IMR-90 (cell line): ENCODE results near the gene ZSWIM5. TPM values are rescaled to one million over a fixed set of nuclear protein-coding genes. Genes with fewer than 3 reads are reported as not detected.

ENCODE experiments used
- ATAC-seq: fragments of 200-7000 bp; cut with Tn5 transposase; 2 replicates; pipeline ENCODE4 v1.9.1; 2020; ENCODE audit warnings: low read depth, mild to moderate bottlenecking, moderate library complexity
- BruUV-seq: library from RNA; stranded (reverse); fragments of 400-500 nt; replicated peaks from 2 replicates; lab custom pipeline; 2021; lab: Mats Ljungman, UMichigan
- CTCF ChIA-PET: fragments of 300-600 bp; formaldehyde crosslinking; extraction: SDS; loops from one replicate; lab custom pipeline; 2021; ENCODE audit warnings: antibody characterized with exemption; lab: Yijun Ruan, JAX
- POLR2A ChIA-PET: fragments of 300-600 bp; sonication (Branson Sonifier 250); formaldehyde crosslinking; loops from one replicate; lab custom pipeline; 2022; ENCODE audit warnings: antibody characterized with exemption; ENCODE audit not compliant: unreplicated experiment; lab: Charles Lee
- DNase-seq: peaks from one replicate; pipeline ENCODE4 v3.0.0; 2013
- H2AFZ ChIP-seq: replicated peaks from 2 replicates; pipeline ENCODE3; 2013; ENCODE audit warnings: low read length, mild to moderate bottlenecking; ENCODE audit not compliant: poor library complexity
- H2AK5ac ChIP-seq: 2 replicates; pipeline ENCODE4 v1.6.1; 2013; ENCODE audit warnings: low read depth, low read length, inconsistent platforms
- H2AK9ac ChIP-seq: replicated peaks from 2 replicates; pipeline ENCODE3; 2013; ENCODE audit warnings: mild to moderate bottlenecking, low read depth, low read length, moderate library complexity; ENCODE audit not compliant: poor library complexity
- H2BK120ac ChIP-seq: 2 replicates; pipeline ENCODE4 v1.6.1; 2013; ENCODE audit warnings: low read depth, low read length, inconsistent platforms
- H2BK15ac ChIP-seq: 3 replicates; pipeline ENCODE4 v1.6.1; 2013; ENCODE audit warnings: low read depth, low read length, inconsistent platforms
- H2BK20ac ChIP-seq: 2 replicates; pipeline ENCODE4 v1.6.1; 2013; ENCODE audit warnings: low read depth, mild to moderate bottlenecking, inconsistent platforms, low read length, moderate library complexity
- H2BK5ac ChIP-seq: 2 replicates; pipeline ENCODE4 v1.6.1; 2013; ENCODE audit warnings: mild to moderate bottlenecking, low read depth, low read length, inconsistent platforms; ENCODE audit not compliant: poor library complexity, severe bottlenecking
- H3K14ac ChIP-seq: replicated peaks from 2 replicates; pipeline ENCODE4 v1.6.1; 2013; ENCODE audit warnings: low read depth, low read length, inconsistent platforms
- H3K18ac ChIP-seq: 2 replicates; pipeline ENCODE4 v1.6.1; 2013; ENCODE audit warnings: low read depth, low read length, control low read depth
- H3K23ac ChIP-seq: 2 replicates; pipeline ENCODE4 v1.6.1; 2013; ENCODE audit warnings: low read depth, low read length, inconsistent platforms
- H3K27ac ChIP-seq: 2 replicates; pipeline ENCODE4 v1.5.1; 2013; ENCODE audit warnings: mild to moderate bottlenecking, control low read depth, low read length; ENCODE audit not compliant: insufficient read depth
- H3K27me3 ChIP-seq: 2 replicates; pipeline ENCODE4 v1.6.1; 2013; ENCODE audit warnings: low read length; ENCODE audit not compliant: control insufficient read depth, insufficient read depth
- H3K36me3 ChIP-seq: 2 replicates; pipeline ENCODE4 v1.6.1; 2013; ENCODE audit warnings: low read length, mixed read lengths; ENCODE audit not compliant: control insufficient read depth, insufficient read depth
- H3K4ac ChIP-seq: 2 replicates; pipeline ENCODE4 v1.6.1; 2013; ENCODE audit warnings: low read depth, low read length, inconsistent platforms
- H3K4me1 ChIP-seq: 2 replicates; pipeline ENCODE4 v1.6.1; 2013; ENCODE audit warnings: low read length, mixed read lengths; ENCODE audit not compliant: control insufficient read depth, insufficient read depth
- H3K4me2 ChIP-seq: 2 replicates; pipeline ENCODE4 v1.6.1; 2013; ENCODE audit warnings: low read depth, mild to moderate bottlenecking, control low read depth, low read length, moderate library complexity
- H3K4me3 ChIP-seq: 2 replicates; pipeline ENCODE4 v1.5.1; 2013; ENCODE audit warnings: low read depth, mild to moderate bottlenecking, control low read depth, low read length, moderate library complexity; ENCODE audit not compliant: insufficient read depth
- H3K56ac ChIP-seq: 2 replicates; pipeline ENCODE4 v1.6.1; 2013; ENCODE audit warnings: low read length, inconsistent platforms; ENCODE audit not compliant: insufficient read depth; ENCODE audit errors: extremely low read depth
- H3K79me1 ChIP-seq, 2 experiments: 2 replicates each; pipeline ENCODE4 v1.6.1; 2013; ENCODE audit warnings: low read length in 2 of 2, inconsistent platforms in 1 of 2, low read depth in 1 of 2
- H3K9ac ChIP-seq: 2 replicates; pipeline ENCODE4 v1.6.1; 2013; ENCODE audit warnings: low read depth, low read length, control low read depth
- H3K9me1 ChIP-seq: 2 replicates; pipeline ENCODE4 v1.6.1; 2013; ENCODE audit warnings: low read length, inconsistent platforms; ENCODE audit not compliant: insufficient read depth
- H3K9me3 ChIP-seq: 2 replicates; pipeline ENCODE4 v1.6.1; 2013; ENCODE audit warnings: low read length; ENCODE audit not compliant: control insufficient read depth, insufficient read depth
- H4K20me1 ChIP-seq: 2 replicates; pipeline ENCODE4 v1.6.1; 2013; ENCODE audit warnings: low read length, inconsistent platforms; ENCODE audit not compliant: insufficient read depth
- H4K5ac ChIP-seq: 2 replicates; pipeline ENCODE4 v1.6.1; 2013; ENCODE audit warnings: mild to moderate bottlenecking, low read depth, low read length, control low read depth
- H4K8ac ChIP-seq, 2 experiments: 2 replicates each; pipeline ENCODE4 v1.6.1; 2013; ENCODE audit warnings: low read depth in 2 of 2, low read length in 2 of 2, control low read depth in 1 of 2, inconsistent platforms in 1 of 2
- H4K91ac ChIP-seq: 2 replicates; pipeline ENCODE4 v1.6.1; 2013; ENCODE audit warnings: low read depth, low read length, inconsistent platforms; ENCODE audit not compliant: insufficient read depth
- CEBPB ChIP-seq: IDR thresholded peaks from 2 replicates; pipeline ENCODE4 v1.6.1; 2012; ENCODE audit warnings: low read depth, low read length, improper control_type of control experiment
- CTCF ChIP-seq: conservative IDR thresholded peaks from 2 replicates; pipeline ENCODE4 v1.5.1; 2012; ENCODE audit warnings: mild to moderate bottlenecking, low read depth, low read length, improper control_type of control experiment
- ELK1 ChIP-seq: fragments of 150-350 bp; IDR thresholded peaks from 2 replicates; pipeline ENCODE4 v1.6.1; 2016; ENCODE audit warnings: low read depth, mild to moderate bottlenecking, low read length, moderate library complexity, borderline replicate concordance
- FOS ChIP-seq: fragments of 150-350 bp; IDR thresholded peaks from 2 replicates; pipeline ENCODE4 v1.6.1; 2016; ENCODE audit warnings: low read depth, low read length
- MAFK ChIP-seq: IDR thresholded peaks from 2 replicates; pipeline ENCODE4 v1.6.1; 2012; ENCODE audit warnings: low read depth, low read length, improper control_type of control experiment
- MAZ ChIP-seq: IDR thresholded peaks from 2 replicates; pipeline ENCODE4 v1.6.1; 2012; ENCODE audit warnings: low read depth, mild to moderate bottlenecking, low read length, improper control_type of control experiment, moderate library complexity, borderline replicate concordance
- NFE2L2 ChIP-seq: fragments of 150-350 bp; IDR thresholded peaks from 2 replicates; pipeline ENCODE4 v1.6.1; 2016; ENCODE audit warnings: low read depth, mild to moderate bottlenecking, low read length
- POLR2A ChIP-seq: IDR thresholded peaks from 2 replicates; pipeline ENCODE4 v1.6.1; 2012; ENCODE audit warnings: mild to moderate bottlenecking, low read depth, low read length
- RAD21 ChIP-seq: IDR thresholded peaks from 2 replicates; pipeline ENCODE4 v1.6.1; 2012; ENCODE audit warnings: low read length, improper control_type of control experiment
- SMC3 ChIP-seq: fragments of 150-350 bp; IDR thresholded peaks from 2 replicates; pipeline ENCODE4 v1.6.1; 2016; ENCODE audit warnings: low read depth, mild to moderate bottlenecking, antibody characterized with exemption, low read length, moderate library complexity
- WGBS, 2 experiments: methylation state at CpG; one replicate each; pipeline versions ENCODE4 v1.1.5 to v1.1.7; 2013; ENCODE audit warnings: missing lambda C conversion rate in 2 of 2; ENCODE audit not compliant: insufficient read length in 1 of 2; ENCODE audit errors: extremely low coverage in 2 of 2; 5-methylcytosine and 5-hydroxymethylcytosine counted together
- dilution Hi-C: fragments of 300-500 bp; cut with HindIII; formaldehyde crosslinking; loops from one replicate; pipeline ENCODE4 v1.14.3; 2018; ENCODE audit warnings: low sequenced_read_pairs; ENCODE audit not compliant: unreplicated experiment
- in situ Hi-C: fragments of 300-500 bp; cut with MboI; formaldehyde crosslinking; loops from 3 replicates; pipeline ENCODE4 v1.14.3; 2019; ENCODE audit warnings: low sequenced_read_pairs, inconsistent platforms, mixed read lengths
- intact Hi-C: fragments of 100-400 bp; cut with micrococcal nuclease; formaldehyde crosslinking; loops from 2 replicates; pipeline ENCODE4 v1.10.0; 2022
- polyA plus RNA-seq, 3 experiments: library from polyadenylated mRNA; depleted of rRNA; stranded (reverse); fragments of >200 nt; gene quantifications; 2 replicates each; pipeline ENCODE4 v1.2.3, GENCODE V29; 2012; ENCODE audit warnings: low replicate concordance in 1 of 3
- total RNA-seq: library from RNA; depleted of rRNA; stranded (reverse); fragments of >200 nt; gene quantifications from 2 replicates; pipeline ENCODE4 v1.2.3, GENCODE V29; 2012

ZSWIM5 gene
- total and polyA plus RNA-seq, 2 of the 4 experiments (the other 2 are of a cell fraction) = under 0.01 to 0.03 TPM

GRCh38 chr1:45122724-45123123 is 83.7 kb downstream of the ZSWIM5 start:
- WGBS, 2 experiments = no CpG with 5 or more reads among the region's 1 CpG
- DNase-seq (no peak), ATAC-seq (no peak)
- no peak overlapping the region for H2BK120ac ChIP-seq
- H3K79me1 ChIP-seq = no peaks in the 10 kb centered on the region
- in situ Hi-C loops = no loop called here
- H3K27me3 ChIP-seq = peaks cover 4% of the 10 kb centered on the region
- ChIA-PET CTCF (no interaction called here), POLR2A (no interaction called here)
- no peak overlapping the region for H2AFZ ChIP-seq
- no peak for TF ChIP-seq CEBPB
- no peak for TF ChIP-seq NFE2L2
- no peak for TF ChIP-seq POLR2A
- TF ChIP-seq FOS = no peak
- no peak for TF ChIP-seq CTCF
- no peak for TF ChIP-seq SMC3
- no peak for TF ChIP-seq MAFK
- no peak for TF ChIP-seq MAZ
- TF ChIP-seq RAD21 = no peak
- TF ChIP-seq ELK1 = no peak
- no peak overlapping the region for H3K4ac ChIP-seq
- H3K36me3 ChIP-seq = no peaks in the 10 kb centered on the region
- no TSS peak for BruUV-seq
- no peak overlapping the region for H3K9ac ChIP-seq
- H2BK15ac ChIP-seq = no peak overlapping the region
- H3K27ac ChIP-seq = no peak overlapping the region
- no peak overlapping the region for H4K5ac ChIP-seq
- H3K9me3 ChIP-seq = no peaks in the 10 kb centered on the region
- H2AK9ac ChIP-seq = no peak overlapping the region
- H2AK5ac ChIP-seq = no peak overlapping the region
- dilution Hi-C loops = no loop called here
- no peak overlapping the region for H3K14ac ChIP-seq
- H3K18ac ChIP-seq = no peak overlapping the region
- no peak overlapping the region for H4K8ac ChIP-seq
- H3K4me2 ChIP-seq = no peak overlapping the region
- no peak overlapping the region for H2BK20ac ChIP-seq
- no peak overlapping the region for H3K23ac ChIP-seq
- no peak overlapping the region for H3K56ac ChIP-seq
- intact Hi-C loops = no loop called here
- H4K20me1 ChIP-seq = no peaks in the 10 kb centered on the region
- H2BK5ac ChIP-seq = no peak overlapping the region
- no peak overlapping the region for H4K91ac ChIP-seq
- no peak overlapping the region for H3K4me3 ChIP-seq
- H3K4me1 ChIP-seq = no peaks in the 10 kb centered on the region
- H3K9me1 ChIP-seq = no peaks in the 10 kb centered on the region
